RWPE2 (cell line): Measurements from ENCODE around the gene ZNF423.

Experiments used
- ATAC-seq: fragments of 200-7000 bp; cut with Tn5 transposase; 3 replicates; pipeline ENCODE4 v1.9.1; 2021; ENCODE audit warnings: low read depth
- DNase-seq: peaks from one replicate; pipeline ENCODE4 v3.0.0-alpha.2; 2020; ENCODE audit warnings: low spot score
- H3K27ac ChIP-seq: fragments of 450-650 bp; 2 replicates; pipeline ENCODE4 v1.5.1; 2017; ENCODE audit warnings: mild to moderate bottlenecking; ENCODE audit not compliant: poor library complexity, severe bottlenecking
- H3K27me3 ChIP-seq: fragments of 250-450 bp; sonication (Bioruptor Pico); 2 replicates; pipeline ENCODE4 v1.5.1; 2021; ENCODE audit warnings: mild to moderate bottlenecking, moderate library complexity; ENCODE audit not compliant: insufficient read depth, poor library complexity, severe bottlenecking
- H3K36me3 ChIP-seq: fragments of 250-450 bp; sonication (Bioruptor Pico); 2 replicates; pipeline ENCODE4 v1.5.1; 2020; ENCODE audit warnings: low read depth, mild to moderate bottlenecking, moderate library complexity
- H3K4me1 ChIP-seq: fragments of 250-450 bp; sonication (Bioruptor Pico); 2 replicates; pipeline ENCODE4 v1.5.1; 2021; ENCODE audit warnings: mild to moderate bottlenecking, moderate library complexity; ENCODE audit not compliant: insufficient read depth, poor library complexity, severe bottlenecking
- H3K4me3 ChIP-seq: fragments of 250-450 bp; sonication (Bioruptor Pico); 2 replicates; pipeline ENCODE4 v1.5.1; 2021; ENCODE audit warnings: mild to moderate bottlenecking, moderate library complexity; ENCODE audit not compliant: severe bottlenecking
- H3K9me3 ChIP-seq: fragments of 250-450 bp; sonication (Bioruptor Pico); 2 replicates; pipeline ENCODE4 v1.5.1; 2021; ENCODE audit warnings: mild to moderate bottlenecking, moderate library complexity; ENCODE audit not compliant: severe bottlenecking
- CTCF ChIP-seq: fragments of 450-650 bp; IDR thresholded peaks from one replicate; pipeline ENCODE4 v1.5.1; 2017; ENCODE audit warnings: mild to moderate bottlenecking, moderate library complexity; ENCODE audit not compliant: poor library complexity, severe bottlenecking

The ZNF423 gene

GRCh38 chr16:49659356-49659755, 196.6 kb downstream of the ZNF423 start:
- Histone ChIP-seq H3K4me1 (no peaks in the 10 kb centered on the region), H3K36me3 (no peaks in the 10 kb centered on the region), H3K9me3 (no peaks in the 10 kb centered on the region), H3K27me3 (no peaks in the 10 kb centered on the region), H3K27ac (no peak overlapping the region), H3K4me3 (no peak overlapping the region)
- ATAC-seq = peak; percentile 40
- no peak for DNase-seq
- TF ChIP-seq CTCF = no peak

- Histone ChIP-seq H3K36me3 (no peaks in the 10 kb centered on the region), H3K9me3 (no peaks in the 10 kb centered on the region), H3K27ac (no peak overlapping the region), H3K4me1 (no peaks in the 10 kb centered on the region), H3K4me3 (no peak overlapping the region), H3K27me3 (no peaks in the 10 kb centered on the region)
- ATAC-seq = no peak
- TF ChIP-seq CTCF = no peak
- no peak for DNase-seq
Measured at GRCh38 chr16:49658531-49658930, 197.4 kb downstream of the ZNF423 start.

GRCh38 chr16:49657736-49658465, 198.0 kb downstream of the ZNF423 start:
- no peak overlapping the region for H3K27ac ChIP-seq
- no peak for TF ChIP-seq CTCF

GRCh38 chr16:49654425-49654824, 201.5 kb downstream of the ZNF423 start:
- H3K4me1 ChIP-seq = no peaks in the 10 kb centered on the region
- H3K36me3 ChIP-seq = no peaks in the 10 kb centered on the region
- H3K4me3 ChIP-seq = no peak overlapping the region
- H3K9me3 ChIP-seq = no peaks in the 10 kb centered on the region
- no peak overlapping the region for H3K27ac ChIP-seq
- ATAC-seq = no peak
- H3K27me3 ChIP-seq = no peaks in the 10 kb centered on the region
- DNase-seq = no peak
- no peak for TF ChIP-seq CTCF

More at GRCh38 chr16:49657736-49658465, 198.0 kb downstream of the ZNF423 start:
- no peaks in the 10 kb centered on the region for H3K36me3 ChIP-seq
- no peak overlapping the region for H3K4me3 ChIP-seq
- no peaks in the 10 kb centered on the region for H3K9me3 ChIP-seq
- H3K4me1 ChIP-seq = no peaks in the 10 kb centered on the region
- ATAC-seq (no peak), DNase-seq (no peak)
- H3K27me3 ChIP-seq = no peaks in the 10 kb centered on the region

- ATAC-seq = no peak
- no peaks in the 10 kb centered on the region for H3K27me3 ChIP-seq
- H3K4me1 ChIP-seq = no peaks in the 10 kb centered on the region
- no peaks in the 10 kb centered on the region for H3K36me3 ChIP-seq
- no peak overlapping the region for H3K4me3 ChIP-seq
- peaks cover 3% of the 10 kb centered on the region for H3K9me3 ChIP-seq
- no peak overlapping the region for H3K27ac ChIP-seq
- no peak for DNase-seq
- no peak for TF ChIP-seq CTCF
Measured at GRCh38 chr16:49653577-49653976, 202.3 kb downstream of the ZNF423 start.
